B cell (primary cell): ENCODE data around the gene ABCB6. TPM values are rescaled to one million over a fixed set of nuclear protein-coding genes. Genes with fewer than 3 reads are reported as not detected.

Experiments used
- ATAC-seq: fragments of 200-7000 bp; cut with Tn5 transposase; one replicate; pipeline ENCODE4 v1.10.0; 2021; ENCODE audit warnings: low read depth, mild to moderate bottlenecking, moderate number of reproducible peaks, moderate library complexity
- CTCF ChIA-PET: fragments of 350-600 bp; sonication (Branson Sonifier 250); formaldehyde crosslinking; loops from one replicate; lab custom pipeline; 2021; ENCODE audit warnings: antibody characterized with exemption, inconsistent platforms; lab: Charles Lee
- POLR2A ChIA-PET: fragments of 350-600 bp; sonication (Branson Sonifier 250); formaldehyde crosslinking; loops from one replicate; lab custom pipeline; 2021; ENCODE audit warnings: antibody characterized with exemption; lab: Charles Lee
- DNase-seq: peaks from one replicate; pipeline ENCODE4 v3.0.0; 2013
- H2AFZ ChIP-seq: 2 replicates; pipeline ENCODE4 v1.6.1; 2012; ENCODE audit warnings: mild to moderate bottlenecking, low read depth, low read length; ENCODE audit not compliant: insufficient read depth, poor library complexity, severe bottlenecking
- H3K27ac ChIP-seq, 2 donors: 1 replicate in 1 of 2; 2 replicates in 1 of 2; pipeline ENCODE4 v1.5.1; 2012 to 2013; ENCODE audit warnings: low read length in 2 of 2, mild to moderate bottlenecking in 2 of 2, moderate library complexity in 1 of 2
- H3K27me3 ChIP-seq, 4 experiments: fragments of 200-600 bp in 1 of 4; sonication (generic) in 1 of 4; replicated peaks in 1 of 4; 1 replicate in 2 of 4; 2 replicates in 2 of 4; pipeline versions ENCODE4 v1.6.1 to v1.7.0; 2013 to 2016; ENCODE audit warnings: low read length in 3 of 4, mild to moderate bottlenecking in 2 of 4, mixed read lengths in 1 of 4, moderate library complexity in 1 of 4; ENCODE audit not compliant: insufficient read depth in 4 of 4, control insufficient read depth in 3 of 4; ENCODE audit errors: control extremely low read depth in 1 of 4
- H3K36me3 ChIP-seq, 2 experiments: replicated peaks in 1 of 2; 1 replicate in 1 of 2; 2 replicates in 1 of 2; pipeline versions ENCODE4 v1.6.1 to v1.7.1; 2013; ENCODE audit warnings: low read length in 1 of 2; ENCODE audit not compliant: insufficient read depth in 2 of 2, control insufficient read depth in 1 of 2; ENCODE audit errors: control extremely low read depth in 1 of 2, extremely low read depth in 1 of 2
- H3K4me1 ChIP-seq, 2 donors: fragments of 200-600 bp in 1 of 2; sonication (generic) in 1 of 2; 1 replicate in 1 of 2; 2 replicates in 1 of 2; pipeline versions ENCODE4 v1.5.1 to v1.6.1; 2013 to 2017; ENCODE audit warnings: low read length in 2 of 2; ENCODE audit not compliant: control insufficient read depth in 2 of 2, insufficient read depth in 2 of 2
- H3K4me2 ChIP-seq: replicated peaks from 2 replicates; pipeline ENCODE3; 2012; ENCODE audit warnings: mild to moderate bottlenecking, low read depth, low read length; ENCODE audit not compliant: poor library complexity, severe bottlenecking
- H3K4me3 ChIP-seq, 5 experiments: fragments of 200-600 bp in 1 of 5; sonication (generic) in 1 of 5; 1 replicate in 3 of 5; 2 replicates in 2 of 5; pipeline versions ENCODE4 v1.5.1 to v1.7.0; 2011 to 2016; ENCODE audit warnings: low read length in 4 of 5, mild to moderate bottlenecking in 4 of 5, low read depth in 2 of 5, control low read depth in 1 of 5, moderate library complexity in 1 of 5; ENCODE audit not compliant: insufficient read depth in 1 of 5; ENCODE audit errors: control extremely low read depth in 1 of 5, extremely low read depth in 1 of 5
- H3K79me2 ChIP-seq: fragments of 200-600 bp; sonication (generic); one replicate; pipeline ENCODE4 v1.6.0; 2016; ENCODE audit warnings: low read length; ENCODE audit not compliant: control insufficient read depth, insufficient read depth
- H3K9ac ChIP-seq: fragments of 200-600 bp; sonication (generic); 2 replicates; pipeline ENCODE4 v1.6.1; 2017; ENCODE audit warnings: mild to moderate bottlenecking, low read length, moderate library complexity
- H3K9me3 ChIP-seq, 3 donors: one replicate each; pipeline versions ENCODE4 v1.6.1 to v1.7.1; 2013; ENCODE audit warnings: low read length in 2 of 3; ENCODE audit not compliant: control insufficient read depth in 2 of 3, insufficient read depth in 1 of 3; ENCODE audit errors: control extremely low read depth in 1 of 3
- H4K20me1 ChIP-seq: 2 replicates; pipeline ENCODE4 v1.6.0; 2012; ENCODE audit warnings: mild to moderate bottlenecking, low read length; ENCODE audit not compliant: insufficient read depth, control insufficient read depth, poor library complexity, severe bottlenecking
- H3K27ac Mint-ChIP-seq: one replicate; pipeline ENCODE4 v1.8.0; 2021; ENCODE audit warnings: mixed read lengths
- H3K27me3 Mint-ChIP-seq: one replicate; pipeline ENCODE4 v1.8.0; 2021; ENCODE audit warnings: mixed read lengths
- H3K4me1 Mint-ChIP-seq: one replicate; pipeline ENCODE4 v1.8.0; 2021; ENCODE audit warnings: mixed read lengths
- H3K4me3 Mint-ChIP-seq: one replicate; pipeline ENCODE4 v1.8.0; 2021; ENCODE audit warnings: mixed read lengths
- H3K9me3 Mint-ChIP-seq: one replicate; pipeline ENCODE4 v1.8.0; 2022; ENCODE audit warnings: mixed read lengths; ENCODE audit not compliant: insufficient read depth
- CTCF ChIP-seq: fragments of 200-600 bp; IDR thresholded peaks from one replicate; pipeline ENCODE4 v1.8.0; 2022; ENCODE audit warnings: antibody characterized with exemption, mild to moderate bottlenecking
- EZH2 ChIP-seq: IDR thresholded peaks from 2 replicates; pipeline ENCODE4 v1.6.1; 2012; ENCODE audit warnings: borderline replicate concordance, low read depth, mild to moderate bottlenecking, moderate library complexity, low read length; ENCODE audit not compliant: insufficient read depth, poor library complexity, severe bottlenecking
- WGBS: methylation state at CpG from one replicate; pipeline ENCODE4 v1.1.5; 2013; ENCODE audit warnings: missing lambda C conversion rate; ENCODE audit not compliant: insufficient coverage; 5-methylcytosine and 5-hydroxymethylcytosine counted together
- intact Hi-C: fragments of 100-400 bp; cut with micrococcal nuclease; formaldehyde crosslinking; loops from one replicate; pipeline ENCODE4 v1.10.0; 2022
- polyA plus RNA-seq: library from polyadenylated mRNA; depleted of rRNA; stranded (reverse); fragments of >200 nt; gene quantifications from 2 replicates; pipeline ENCODE4 v1.2.3, GENCODE V29; 2012
- total RNA-seq, 2 donors: library from RNA; stranded (reverse); fragments of 120-200 nt in 1 of 2; gene quantifications; 1 replicate in 1 of 2; 2 replicates in 1 of 2; pipeline versions ENCODE4 v1.2.3 to v1.2.4, GENCODE V29; 2013 to 2022

Gene ABCB6
- total and polyA plus RNA-seq, 2 donors (not counting 1 experiment from before 2014, with no cell fraction given): 10.5 to 15.3 TPM

- WGBS: 100% methylated on average over 2 of the region's 3 CpGs
- Mint-ChIP-seq H3K9me3 (no peaks in the 10 kb centered on the region), H3K4me3 (no peak overlapping the region), H3K27me3 (no peaks in the 10 kb centered on the region), H3K27ac (no peak overlapping the region), H3K4me1 (peaks cover 18% of the 10 kb centered on the region)
- CTCF ChIA-PET: no interaction called here
- Histone ChIP-seq H3K9me3 (no peaks in the 10 kb centered on the region), H3K27me3 (no peaks in the 10 kb centered on the region), H3K4me3 (no peak overlapping the region), H2AFZ (no peak overlapping the region), H4K20me1 (peaks cover 36% of the 10 kb centered on the region), H3K9ac (no peak overlapping the region), H3K27ac (no peak overlapping the region), H3K4me2 (no peak overlapping the region), H3K79me2 (peaks cover 42% of the 10 kb centered on the region), H3K36me3 (peaks cover 2 to 66% of the 10 kb centered on the region in 2 experiments), H3K4me1 (peaks cover 6 to 8% of the 10 kb centered on the region in 2 donors)
- TF ChIP-seq EZH2 (no peak), CTCF (no peak)
- ATAC-seq (no peak), DNase-seq (no peak)
- intact Hi-C loops: no loop called here
- POLR2A ChIA-PET: interaction anchor here (0.9 kb wide), 1 partner anchor 20 kb away, joined by 5 read pairs; no protein-coding TSS in a partner anchor
Measured at GRCh38 chr2:219234331-219234730, 15.6 kb upstream of the ABCB6 start.

- H3K4me1 ChIP-seq: peaks cover 17 to 23% of the 10 kb centered on the region in 2 donors
- POLR2A ChIA-PET: interaction anchor here (0.8 to 3.2 kb wide), 14 partner anchors 9 to 65 kb away, joined by 3 to 56 read pairs (median 10); partner anchors contain the start of genes ABCB6, CNPPD1, DNAJB2 and GLB1L
- DNase-seq: peak; percentile 57
- Mint-ChIP-seq H3K27me3 (no peaks in the 10 kb centered on the region), H3K4me1 (peaks cover 38% of the 10 kb centered on the region), H3K27ac (peak overlapping the region; percentile 98), H3K9me3 (no peaks in the 10 kb centered on the region), H3K4me3 (peak overlapping the region; percentile 99)
- H3K9me3 ChIP-seq: no peaks in the 10 kb centered on the region
- peaks cover 71% of the 10 kb centered on the region for H3K79me2 ChIP-seq
- peak overlapping the region; percentile 82 for H3K9ac ChIP-seq
- no peaks in the 10 kb centered on the region for H3K27me3 ChIP-seq
- intact Hi-C loops: no loop called here
- H2AFZ ChIP-seq: peak overlapping the region; percentile 78
- H3K36me3 ChIP-seq: peaks cover 5 to 45% of the 10 kb centered on the region in 2 experiments
- peak overlapping the region; percentile 93 for H3K4me2 ChIP-seq
- TF ChIP-seq CTCF: no peak
- TF ChIP-seq EZH2: no peak
- peak overlapping the region; percentile 74 to 87 for H3K27ac ChIP-seq
- ATAC-seq: no peak
- CTCF ChIA-PET: interaction anchor here (0.8 to 4.9 kb wide), 14 partner anchors 12 to 158 kb away, joined by 3 to 30 read pairs (median 5); partner anchors contain the start of genes CNPPD1, DNAJB2, GLB1L and STK16
- peak overlapping the region; percentile 86 to 98 (median 92) for H3K4me3 ChIP-seq
- H4K20me1 ChIP-seq: peaks cover 63% of the 10 kb centered on the region
- WGBS: 1% methylated on average over 24 of the region's 24 CpGs
Measured at GRCh38 chr2:219230059-219230540, 11.3 kb upstream of the ABCB6 start.
